ENCODE data around the gene MARK2.
A peak's percentile ranks its signal among the peaks of the same experiment; 100 is the strongest.

The MARK2 gene

DNA sequence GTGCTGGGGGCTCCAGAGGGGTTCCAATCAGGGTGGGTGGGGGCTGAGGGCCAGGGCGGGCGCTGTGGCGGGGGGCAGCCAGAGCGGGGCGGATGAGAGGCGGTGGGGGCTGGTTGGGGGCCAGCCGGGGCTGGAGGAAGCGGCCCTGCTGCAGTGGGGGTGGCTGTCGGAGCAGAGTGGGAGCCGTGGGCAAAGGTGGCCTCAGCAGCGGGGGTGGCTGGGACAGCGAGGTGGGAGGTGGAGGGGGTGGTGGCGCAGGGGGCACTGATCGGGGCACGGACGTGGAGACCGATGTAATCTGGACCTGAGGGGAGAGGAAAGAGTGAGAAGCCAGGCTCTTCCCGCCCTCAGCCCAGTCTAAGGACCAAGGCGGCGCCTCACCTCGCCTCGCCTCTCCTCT lies 73.0 kb downstream of the MARK2 start:
- no peak overlapping the region for H3K9ac ChIP-seq (ENCODE audit: low read length)
- H3K36me3 ChIP-seq (ENCODE audit: control insufficient read depth, insufficient read depth, low read length, severe bottlenecking): peaks cover 21% of the 10 kb centered on the region
- H3K9me3 ChIP-seq (ENCODE audit: control insufficient read depth, low read length): no peaks in the 10 kb centered on the region
- H3K27me3 ChIP-seq (replicated peaks; ENCODE audit: control insufficient read depth, insufficient read depth, low read length): no peaks in the 10 kb centered on the region
- DNase-seq (ENCODE audit: low read depth): no peak
- H3K4me3 ChIP-seq (ENCODE audit: low read length): no peak overlapping the region
- peaks cover 16% of the 10 kb centered on the region for H3K4me1 ChIP-seq (ENCODE audit: control insufficient read depth, insufficient read depth, low read length)

GRCh38 chr11:63912678-63913077 lies 73.8 kb downstream of the MARK2 start:
- peaks cover 19% of the 10 kb centered on the region for H3K36me3 ChIP-seq (ENCODE audit: control insufficient read depth, insufficient read depth, low read length, severe bottlenecking)
- H3K4me1 ChIP-seq (ENCODE audit: control insufficient read depth, insufficient read depth, low read length): peaks cover 20% of the 10 kb centered on the region

DNA sequence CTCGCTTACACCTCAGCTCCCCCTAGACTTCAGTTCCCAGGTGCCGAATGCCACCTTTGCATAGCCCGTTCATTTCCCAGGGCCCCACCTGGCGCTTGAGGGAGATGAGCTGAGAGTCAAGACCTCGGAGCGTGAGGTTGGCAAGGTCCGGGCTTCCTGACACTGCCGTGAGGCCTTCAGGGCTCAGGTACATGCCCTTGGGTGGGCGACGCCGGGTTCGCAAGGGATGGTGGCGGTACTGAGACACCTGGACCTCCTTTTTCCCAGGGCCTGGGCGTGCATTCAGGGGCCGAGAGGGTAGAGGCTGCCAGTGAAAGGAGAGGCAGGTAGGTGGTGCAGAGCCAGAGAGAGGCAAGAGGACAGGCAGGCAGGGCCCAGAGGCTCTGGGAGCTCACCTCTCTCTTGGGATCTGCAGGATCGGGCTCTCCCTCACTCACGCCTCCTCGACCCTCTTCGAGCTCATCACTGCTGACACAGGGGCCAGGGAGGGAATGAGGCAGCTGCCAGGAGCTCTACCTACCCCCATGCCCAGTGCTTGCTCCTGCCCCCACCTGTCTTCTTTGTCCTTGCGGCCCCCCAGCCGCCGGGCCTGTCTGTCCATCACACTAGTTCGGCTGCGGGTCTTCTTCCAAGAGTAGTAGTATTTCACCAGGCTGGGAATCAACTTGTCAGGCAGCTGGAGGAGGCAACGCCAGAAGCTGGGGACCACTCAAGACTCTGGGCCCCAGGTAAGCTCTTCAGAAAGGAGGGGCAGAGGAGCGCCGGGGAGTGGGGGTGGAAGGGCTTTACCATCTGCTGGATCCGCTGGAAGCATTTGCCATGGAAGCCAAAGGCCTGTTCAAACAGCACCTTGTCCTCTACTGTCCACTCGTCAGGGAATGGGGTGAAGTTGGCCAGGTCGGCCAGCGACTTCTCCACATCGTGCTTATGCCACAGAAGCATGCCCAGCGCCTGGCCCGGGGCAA lies 75.2 kb downstream of the MARK2 start:
- Histone ChIP-seq H3K4me1 (ENCODE audit: control insufficient read depth, insufficient read depth, low read length) (peaks cover 18% of the 10 kb centered on the region), H3K36me3 (ENCODE audit: control insufficient read depth, insufficient read depth, low read length, severe bottlenecking) (peaks cover 8% of the 10 kb centered on the region), H3K9ac (ENCODE audit: low read length) (no peak overlapping the region), H3K9me3 (ENCODE audit: control insufficient read depth, low read length) (no peaks in the 10 kb centered on the region), H3K4me3 (ENCODE audit: low read length) (no peak overlapping the region), H3K27me3 (replicated peaks; ENCODE audit: control insufficient read depth, insufficient read depth, low read length) (no peaks in the 10 kb centered on the region)
- DNase-seq (ENCODE audit: low read depth): no peak

More at GRCh38 chr11:63912678-63913077, 73.8 kb downstream of the MARK2 start:
- Histone ChIP-seq H3K27me3 (replicated peaks; ENCODE audit: control insufficient read depth, insufficient read depth, low read length) (no peaks in the 10 kb centered on the region), H3K9me3 (ENCODE audit: control insufficient read depth, low read length) (no peaks in the 10 kb centered on the region), H3K9ac (ENCODE audit: low read length) (no peak overlapping the region), H3K4me3 (ENCODE audit: low read length) (no peak overlapping the region)
- DNase-seq (ENCODE audit: low read depth): no peak

DNA sequence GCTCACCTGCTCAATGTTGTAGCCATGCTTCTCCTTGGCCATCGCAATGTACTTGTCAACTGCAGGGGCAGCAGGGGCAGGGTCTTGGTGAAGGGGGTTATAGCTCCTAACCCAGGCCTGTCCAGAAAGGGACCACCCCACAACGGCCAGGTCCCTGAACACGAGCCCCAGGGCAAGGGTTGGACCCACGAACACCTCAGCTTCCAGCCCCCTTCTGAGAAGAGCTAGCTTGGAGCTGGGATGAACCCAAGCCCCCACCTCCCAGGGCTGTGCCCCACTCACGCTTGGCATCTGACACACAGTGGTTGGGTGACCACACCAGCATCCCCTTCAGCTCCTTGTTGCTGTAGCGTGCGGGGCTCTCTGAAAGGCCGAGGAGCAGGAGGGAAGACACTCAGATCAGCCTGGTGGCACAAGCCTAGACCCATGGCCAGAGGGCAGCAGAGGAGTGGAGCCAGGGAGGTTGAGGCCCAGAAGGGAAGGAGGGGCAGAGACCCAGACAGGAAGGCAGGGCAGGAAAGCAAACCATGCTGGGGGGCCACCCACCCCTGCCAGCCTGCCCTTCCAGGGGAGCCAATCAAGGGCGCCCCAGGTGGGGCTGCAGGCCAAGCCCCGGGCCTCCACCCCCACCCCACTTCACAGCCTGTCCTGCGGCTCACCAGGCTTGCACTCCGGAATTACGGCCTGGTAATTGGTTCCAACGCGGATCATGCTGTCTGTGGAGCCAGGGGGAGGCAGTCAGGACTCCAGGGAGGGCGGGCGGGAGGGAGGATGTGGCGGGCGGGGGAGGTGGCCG lies 76.2 kb downstream of the MARK2 start:
- Histone ChIP-seq H3K4me1 (ENCODE audit: control insufficient read depth, insufficient read depth, low read length) (peaks cover 27% of the 10 kb centered on the region), H3K4me3 (ENCODE audit: low read length) (no peak overlapping the region), H3K9ac (ENCODE audit: low read length) (no peak overlapping the region), H3K27me3 (replicated peaks; ENCODE audit: control insufficient read depth, insufficient read depth, low read length) (no peaks in the 10 kb centered on the region), H3K9me3 (ENCODE audit: control insufficient read depth, low read length) (no peaks in the 10 kb centered on the region), H3K36me3 (ENCODE audit: control insufficient read depth, insufficient read depth, low read length, severe bottlenecking) (peaks cover 2% of the 10 kb centered on the region)
- no peak for DNase-seq (ENCODE audit: low read depth)

DNA sequence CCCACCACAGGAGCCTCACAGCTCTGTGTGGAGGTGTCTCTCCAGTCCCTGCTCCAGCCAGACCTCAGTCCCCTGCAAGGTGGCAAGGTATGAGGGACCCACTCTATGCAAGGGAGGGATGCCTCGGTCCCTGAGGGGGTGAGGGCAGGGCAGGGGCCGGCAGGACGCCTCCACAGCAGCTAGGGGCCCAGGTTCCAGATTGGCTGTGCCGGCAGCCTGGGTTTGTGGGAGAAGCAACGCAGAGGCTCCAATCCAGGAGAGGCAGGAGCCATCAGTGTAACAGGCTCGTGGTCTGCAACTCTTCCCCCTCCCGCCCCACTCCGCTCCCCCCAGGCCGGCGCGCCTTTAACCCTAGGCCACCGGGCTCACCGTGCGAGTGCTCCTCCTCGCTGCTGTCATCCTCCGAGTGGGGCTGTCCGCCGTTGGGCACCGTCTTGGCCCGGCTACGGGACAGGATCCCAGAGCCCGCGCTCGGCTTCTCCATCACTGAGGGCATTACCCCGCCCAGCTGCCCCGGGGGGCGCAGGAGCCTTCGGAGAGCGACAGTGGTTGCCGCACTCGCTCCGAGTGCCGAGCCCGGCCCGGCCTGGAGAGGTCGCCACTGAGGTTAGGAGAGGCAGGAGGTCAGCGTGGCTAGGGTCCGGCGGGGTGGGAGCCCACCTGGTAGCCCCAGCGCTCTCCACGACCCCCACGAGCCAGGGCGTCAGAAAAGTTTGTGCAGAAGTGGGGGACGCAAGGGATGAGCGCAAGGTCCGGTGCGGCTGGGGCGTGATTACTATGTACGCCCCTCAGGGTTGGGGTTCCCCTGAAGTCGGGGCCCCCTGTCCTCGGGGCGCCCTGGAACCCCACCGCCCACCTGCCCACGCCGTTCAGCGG lies 77.3 kb downstream of the MARK2 start:
- no peaks in the 10 kb centered on the region for H3K27me3 ChIP-seq (replicated peaks; ENCODE audit: control insufficient read depth, insufficient read depth, low read length)
- peak overlapping the region; percentile 68 for H3K9ac ChIP-seq (ENCODE audit: low read length)
- DNase-seq (ENCODE audit: low read depth): peak; percentile 42
- H3K36me3 ChIP-seq (ENCODE audit: control insufficient read depth, insufficient read depth, low read length, severe bottlenecking): no peaks in the 10 kb centered on the region
- peaks cover 28% of the 10 kb centered on the region for H3K4me1 ChIP-seq (ENCODE audit: control insufficient read depth, insufficient read depth, low read length)
- peak overlapping the region; percentile 76 for H3K4me3 ChIP-seq (ENCODE audit: low read length)
- H3K9me3 ChIP-seq (ENCODE audit: control insufficient read depth, low read length): no peaks in the 10 kb centered on the region

DNA sequence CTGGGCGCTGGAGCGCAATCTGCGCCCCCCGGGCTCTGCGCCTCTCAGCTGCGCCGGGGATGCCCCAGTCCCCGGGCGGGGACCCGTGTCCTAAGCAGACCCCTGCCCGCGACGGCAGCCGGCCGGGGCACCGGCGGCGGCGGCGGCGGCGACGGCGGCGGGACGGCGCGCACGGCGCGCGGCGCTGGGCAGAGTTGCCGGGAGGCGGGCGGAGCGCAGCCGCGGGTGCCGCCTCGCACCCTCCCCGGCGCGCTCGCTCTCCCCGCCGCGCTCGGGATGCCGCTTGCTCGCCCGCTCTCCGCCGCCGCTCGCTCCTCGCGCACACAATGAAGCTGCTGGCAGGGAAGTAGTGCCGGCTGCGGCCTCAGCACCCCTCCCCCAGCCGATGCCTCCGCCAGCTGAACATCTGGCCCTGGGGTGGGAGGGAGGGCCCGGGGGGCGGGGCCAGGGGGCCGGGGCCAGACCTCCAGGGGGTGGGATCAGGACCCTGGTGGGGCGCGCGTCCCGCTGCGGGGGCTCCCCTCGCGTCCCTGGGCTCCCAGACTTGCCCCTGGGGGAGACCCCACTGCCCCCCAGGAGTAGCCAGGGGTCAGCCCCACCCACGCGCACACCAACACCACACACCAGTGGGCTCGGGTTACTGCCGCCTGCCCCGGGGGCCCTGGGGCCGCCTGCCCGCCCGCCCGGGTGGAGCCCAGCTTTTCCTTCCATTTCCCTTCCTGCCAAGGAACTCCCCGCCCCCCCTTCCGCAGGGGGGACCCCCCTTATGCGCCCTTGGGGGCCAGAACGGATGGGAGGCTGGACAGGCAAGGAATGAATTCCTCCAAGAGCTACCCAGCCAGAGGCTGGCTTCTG lies 78.2 kb downstream of the MARK2 start, which contains the start of gene RCOR2:
Gene RCOR2, minus strand, starts transcription at position 328 of the 855 bp plus-strand sequence. CDS start 708 bp downstream, outside the sequence.
- Histone ChIP-seq H3K9me3 (ENCODE audit: control insufficient read depth, low read length) (peaks cover 4% of the 10 kb centered on the region), H3K27me3 (replicated peaks; ENCODE audit: control insufficient read depth, insufficient read depth, low read length) (no peaks in the 10 kb centered on the region), H3K4me3 (ENCODE audit: low read length) (peak within 1 kb of the TSS; percentile 76), H3K36me3 (ENCODE audit: control insufficient read depth, insufficient read depth, low read length, severe bottlenecking) (no peaks in the 10 kb centered on the region), H3K4me1 (ENCODE audit: control insufficient read depth, insufficient read depth, low read length) (peaks cover 28% of the 10 kb centered on the region), H3K9ac (ENCODE audit: low read length) (peak within 1 kb of the TSS; percentile 68)
- peak; percentile 85 for DNase-seq (ENCODE audit: low read depth)

GRCh38 chr11:63917692-63918506 lies 79.0 kb downstream of the MARK2 start:
- no peaks in the 10 kb centered on the region for H3K27me3 ChIP-seq (replicated peaks; ENCODE audit: control insufficient read depth, insufficient read depth, low read length)
- peaks cover 28% of the 10 kb centered on the region for H3K4me1 ChIP-seq (ENCODE audit: control insufficient read depth, insufficient read depth, low read length)

GRCh38 chr11:63918507-63919191 lies 79.7 kb downstream of the MARK2 start:
- DNase-seq (ENCODE audit: low read depth): no peak
- Histone ChIP-seq H3K9ac (ENCODE audit: low read length) (peak overlapping the region; percentile 58), H3K27me3 (replicated peaks; ENCODE audit: control insufficient read depth, insufficient read depth, low read length) (no peaks in the 10 kb centered on the region), H3K9me3 (ENCODE audit: control insufficient read depth, low read length) (peaks cover 5% of the 10 kb centered on the region), H3K4me1 (ENCODE audit: control insufficient read depth, insufficient read depth, low read length) (peaks cover 28% of the 10 kb centered on the region), H3K36me3 (ENCODE audit: control insufficient read depth, insufficient read depth, low read length, severe bottlenecking) (no peaks in the 10 kb centered on the region), H3K4me3 (ENCODE audit: low read length) (no peak overlapping the region)

More at GRCh38 chr11:63917692-63918506, 79.0 kb downstream of the MARK2 start:
- DNase-seq (ENCODE audit: low read depth): no peak
- Histone ChIP-seq H3K4me3 (ENCODE audit: low read length) (peak overlapping the region; percentile 61), H3K9ac (ENCODE audit: low read length) (peak overlapping the region; percentile 58), H3K36me3 (ENCODE audit: control insufficient read depth, insufficient read depth, low read length, severe bottlenecking) (no peaks in the 10 kb centered on the region), H3K9me3 (ENCODE audit: control insufficient read depth, low read length) (peaks cover 5% of the 10 kb centered on the region)

Measured in adipocyte (in vitro differentiated cells).